A549 (cell line): ENCODE data around the gene GNRH2. TPM values are rescaled to one million over a fixed set of nuclear protein-coding genes. Genes with fewer than 3 reads are reported as not detected.

ENCODE experiments used
- ATAC-seq, 2 experiments: fragments of 200-7000 bp in 1 of 2; fragments of >200 bp in 1 of 2; cut with Nextera tagmentation in 1 of 2; cut with Tn5 transposase in 1 of 2; 3 replicates each; pipeline versions ENCODE4 v1.8.0 to v1.9.1; 2018 to 2020; ENCODE audit warnings: mild to moderate bottlenecking in 1 of 2, moderate library complexity in 1 of 2
- CTCF ChIA-PET: fragments of 300-600 bp; sonication (Branson Sonifier 250); formaldehyde crosslinking; extraction: SDS; loops from one replicate; lab custom pipeline; 2021; ENCODE audit warnings: antibody characterized with exemption, inconsistent platforms; lab: Yijun Ruan, JAX
- POLR2A ChIA-PET: fragments of 350-600 bp; formaldehyde crosslinking; extraction: SDS; loops from one replicate; lab custom pipeline; 2021; ENCODE audit warnings: antibody characterized with exemption, inconsistent platforms; lab: Yijun Ruan, JAX
- DNase-seq, 2 experiments: peaks; one replicate each; pipeline versions ENCODE4 v3.0.0 to v3.0.0-alpha.2; 2011 to 2016; ENCODE audit warnings: low read depth in 1 of 2, low spot score in 1 of 2
- FAIRE-seq: peaks from 2 replicates; lab custom pipeline; 2011; peaks lifted over from hg19 to GRCh38; lab: Jason Lieb, UNC
- H3K27ac ChIP-seq, 2 experiments: fragments of >200 bp; sonication (Bioruptor Twin); formaldehyde crosslinking; 3 replicates each; pipeline ENCODE4 v1.5.1; 2016 to 2017
- H3K4me1 ChIP-seq: fragments of >200 bp; sonication (Bioruptor Twin); formaldehyde crosslinking; 3 replicates; pipeline ENCODE4 v1.6.1; 2016
- H3K4me2 ChIP-seq: fragments of >200 bp; sonication (Bioruptor Twin); formaldehyde crosslinking; 3 replicates; pipeline ENCODE4 v1.6.1; 2016
- H3K4me3 ChIP-seq: fragments of >200 bp; sonication (Bioruptor Twin); formaldehyde crosslinking; 3 replicates; pipeline ENCODE4 v1.5.1; 2016
- H3K9me3 ChIP-seq: fragments of >200 bp; sonication (Bioruptor Twin); formaldehyde crosslinking; 3 replicates; pipeline ENCODE4 v1.6.1; 2016
- CBX2 ChIP-seq: fragments of 200-600 bp; sonication (generic); IDR thresholded peaks from 2 replicates; pipeline ENCODE4 v1.6.1; 2016; ENCODE audit warnings: low read depth, mild to moderate bottlenecking, borderline replicate concordance
- CEBPB ChIP-seq, 2 experiments: fragments of >200 bp in 1 of 2; sonication (Bioruptor Twin) in 1 of 2; formaldehyde crosslinking in 1 of 2; IDR thresholded peaks; 2 replicates each; pipeline ENCODE4 v1.6.1; 2012 to 2016
- CHD2 ChIP-seq: fragments of 150-350 bp; IDR thresholded peaks from 2 replicates; pipeline ENCODE4 v1.6.1; 2014; ENCODE audit warnings: low read length; ENCODE audit not compliant: partially characterized antibody
- EP300 ChIP-seq, 2 experiments: fragments of >200 bp; sonication (Bioruptor Twin); formaldehyde crosslinking; IDR thresholded peaks; 2 replicates in 1 of 2; 3 replicates in 1 of 2; pipeline ENCODE4 v1.6.1; 2016 to 2017
- ESRRA ChIP-seq: fragments of 150-350 bp; IDR thresholded peaks from 2 replicates; pipeline ENCODE4 v1.6.1; 2014; ENCODE audit warnings: mild to moderate bottlenecking, low read length, borderline replicate concordance
- FOSB ChIP-seq: fragments of 250-450 bp; sonication (Bioruptor Pico); IDR thresholded peaks from 2 replicates; pipeline ENCODE4 v1.5.0; 2020; ENCODE audit warnings: mild to moderate bottlenecking, moderate library complexity
- FOXS1 ChIP-seq: fragments of 250-450 bp; sonication (Bioruptor Pico); IDR thresholded peaks from 2 replicates; pipeline ENCODE4 v1.5.0; 2020; ENCODE audit warnings: mild to moderate bottlenecking, moderate library complexity
- GATA3 ChIP-seq: IDR thresholded peaks from 2 replicates; pipeline ENCODE4 v1.6.1; 2012; ENCODE audit warnings: borderline replicate concordance
- HOXB13 ChIP-seq: fragments of 250-450 bp; sonication (Bioruptor Pico); IDR thresholded peaks from 2 replicates; pipeline ENCODE4 v1.5.0; 2020; ENCODE audit warnings: low read depth, mild to moderate bottlenecking, moderate library complexity
- HOXB5 ChIP-seq: fragments of 250-450 bp; sonication (Bioruptor Pico); IDR thresholded peaks from 2 replicates; pipeline ENCODE4 v1.5.0; 2020; ENCODE audit warnings: mild to moderate bottlenecking, moderate library complexity
- KDM1A ChIP-seq: fragments of 200-600 bp; sonication (generic); IDR thresholded peaks from 2 replicates; pipeline ENCODE4 v1.6.1; 2016; ENCODE audit warnings: low read depth, mild to moderate bottlenecking
- MAFK ChIP-seq: fragments of 450-650 bp; IDR thresholded peaks from 2 replicates; pipeline ENCODE4 v1.6.1; 2014; ENCODE audit not compliant: partially characterized antibody
- MAZ ChIP-seq: fragments of 150-350 bp; IDR thresholded peaks from 2 replicates; pipeline ENCODE4 v1.6.1; 2014; ENCODE audit warnings: antibody characterized with exemption, low read depth, low read length, borderline replicate concordance
- NFE2L2 ChIP-seq: fragments of 150-350 bp; conservative IDR thresholded peaks from 2 replicates; pipeline ENCODE4 v1.6.1; 2014; ENCODE audit warnings: low read length
- NPAS2 ChIP-seq: fragments of 250-450 bp; sonication (Bioruptor Pico); IDR thresholded peaks from 2 replicates; pipeline ENCODE4 v1.8.0; 2022; ENCODE audit warnings: mild to moderate bottlenecking, moderate library complexity, borderline replicate concordance
- PHF8 ChIP-seq: fragments of 200-600 bp; sonication (generic); IDR thresholded peaks from 2 replicates; pipeline ENCODE4 v1.6.1; 2016; ENCODE audit warnings: low read depth, mild to moderate bottlenecking, antibody characterized with exemption, moderate library complexity, borderline replicate concordance
- POLR2A ChIP-seq: IDR thresholded peaks from 2 replicates; pipeline ENCODE4 v1.6.1; 2012; ENCODE audit warnings: mild to moderate bottlenecking, low read length
- RARB ChIP-seq: fragments of 250-450 bp; sonication (Bioruptor Pico); IDR thresholded peaks from 2 replicates; pipeline ENCODE4 v1.8.0; 2021; ENCODE audit warnings: mild to moderate bottlenecking, moderate library complexity
- RCOR1 ChIP-seq: fragments of 150-350 bp; IDR thresholded peaks from 2 replicates; pipeline ENCODE4 v1.6.1; 2014; ENCODE audit warnings: antibody characterized with exemption, low read length, low read depth
- SMC3 ChIP-seq: fragments of >200 bp; sonication (Bioruptor Twin); formaldehyde crosslinking; IDR thresholded peaks from 3 replicates; pipeline ENCODE4 v1.6.1; 2018; ENCODE audit warnings: inconsistent platforms
- TP53 ChIP-seq: fragments of 250-450 bp; sonication (Bioruptor Pico); IDR thresholded peaks from 2 replicates; pipeline ENCODE4 v1.5.0; 2021; ENCODE audit warnings: mild to moderate bottlenecking, moderate library complexity
- ZC3H11A ChIP-seq: fragments of 450-650 bp; IDR thresholded peaks from 2 replicates; pipeline ENCODE4 v1.6.1; 2014; ENCODE audit warnings: antibody characterized with exemption, mild to moderate bottlenecking
- ZFP36 ChIP-seq: fragments of 450-650 bp; IDR thresholded peaks from 2 replicates; pipeline ENCODE4 v1.6.1; 2014; ENCODE audit warnings: borderline replicate concordance; ENCODE audit not compliant: partially characterized antibody
- ZSCAN20 ChIP-seq: fragments of 250-450 bp; sonication (Bioruptor Pico); IDR thresholded peaks from 2 replicates; pipeline ENCODE4 v1.8.0; 2022; ENCODE audit warnings: mild to moderate bottlenecking, moderate library complexity
- WGBS: methylation state at CpG from one replicate; pipeline ENCODE4 v1.1.6; 2017; ENCODE audit errors: missing lambda C conversion rate; 5-methylcytosine and 5-hydroxymethylcytosine counted together
- polyA plus RNA-seq, 4 experiments: library from polyadenylated mRNA; depleted of rRNA in 3 of 4; stranded (reverse); fragments of >200 nt; fragmentation: RNase III in 1 of 4; extraction: RNeasy Plus Mini Kit Qiagen cat#74134 plus additional on column Dnase treatment in 1 of 4; gene quantifications; 2 replicates in 3 of 4; 3 replicates in 1 of 4; pipeline ENCODE4 v1.2.3, GENCODE V29; 2011 to 2017
- TF ChIP-seq, protein P1 (sequence below): fragments of >200 bp; sonication (Bioruptor Twin); formaldehyde crosslinking; IDR thresholded peaks from 3 replicates; pipeline ENCODE4 v1.5.1; 2016
- TF ChIP-seq, protein P2 (sequence below): fragments of 250-450 bp; sonication (Bioruptor Pico); IDR thresholded peaks from 2 replicates; pipeline ENCODE4 v1.5.0; 2020; ENCODE audit warnings: low read depth, mild to moderate bottlenecking, moderate library complexity
- TF ChIP-seq, protein P3 (sequence below): IDR thresholded peaks from 2 replicates; pipeline ENCODE4 v1.6.1; 2012; ENCODE audit warnings: low read depth, borderline replicate concordance
- TF ChIP-seq, protein P4 (sequence below): fragments of >200 bp; sonication (Bioruptor Twin); formaldehyde crosslinking; IDR thresholded peaks from 3 replicates; pipeline ENCODE4 v1.6.1; 2016

The GNRH2 gene
- polyA plus RNA-seq, 2 of the 4 experiments (the other 2 are of a cell fraction) = 0.12 TPM; not detected in 1

DNA sequence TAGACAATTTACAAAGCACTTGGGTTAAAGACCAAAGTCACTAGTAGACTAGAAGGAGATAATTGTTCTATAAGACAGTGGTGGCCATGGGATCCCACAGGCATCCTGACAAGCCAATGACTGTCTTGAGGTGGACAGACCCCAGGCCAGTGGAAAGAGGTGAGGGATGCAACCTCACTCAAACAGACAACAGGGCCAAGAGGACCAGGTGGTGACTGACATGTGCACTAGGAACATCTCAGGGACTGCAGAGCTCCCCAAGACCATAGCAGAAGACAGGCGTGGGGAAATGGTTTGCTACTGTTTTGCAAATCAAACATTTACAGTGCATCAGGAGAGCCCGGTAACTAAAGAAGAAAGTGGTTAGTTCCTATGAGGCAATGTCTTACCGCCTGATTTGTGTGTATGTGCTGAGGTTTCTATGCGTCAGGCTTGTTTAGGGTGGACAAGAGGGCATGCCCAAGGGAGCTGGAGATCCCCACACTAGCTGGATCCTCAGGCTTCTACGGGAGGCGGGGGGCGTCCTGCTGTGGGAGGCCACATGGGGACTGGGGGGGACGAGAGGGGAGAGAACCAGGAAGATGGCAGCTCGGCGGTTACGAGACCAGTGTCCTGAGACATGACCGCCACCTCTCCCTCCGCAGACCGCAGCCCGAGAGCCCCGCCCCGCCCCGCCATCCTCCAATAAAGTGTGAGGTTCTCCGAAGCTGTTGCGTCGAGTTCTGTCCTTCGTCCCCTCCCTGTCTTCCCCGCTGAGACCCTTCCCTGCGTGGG, 1.8 kb downstream of the GNRH2 start:
- FAIRE-seq = no peak
- H3K4me2 ChIP-seq = peak overlapping the region; percentile 77
- no peaks in the 10 kb centered on the region for H3K9me3 ChIP-seq
- WGBS = 14% methylated on average over 16 of the region's 24 CpGs
- peak overlapping the region; percentile 95 for H3K4me3 ChIP-seq
- peak in 1 of 2 experiments; percentile 89 for DNase-seq
- ChIA-PET POLR2A (interaction anchor here (0.5 to 1.1 kb wide), 4 partner anchors 9 to 829 kb away, joined by 3 to 8 read pairs (median 6); no protein-coding TSS in a partner anchor), CTCF (interaction anchor here (0.6 to 1.0 kb wide), 3 partner anchors 8 to 72 kb away, joined by 3 to 9 read pairs (median 4); no protein-coding TSS in a partner anchor)
- peak overlapping the region; percentile 86 to 94 for H3K27ac ChIP-seq
- H3K4me1 ChIP-seq = peaks cover 23% of the 10 kb centered on the region
- ATAC-seq = peak; percentile 82 to 85
- TF ChIP-seq POLR2A = peak; percentile 27
- TF ChIP-seq RARB = peak; percentile 40; the same call in 1 of the 2 replicates
- TF ChIP-seq, protein P1, sequence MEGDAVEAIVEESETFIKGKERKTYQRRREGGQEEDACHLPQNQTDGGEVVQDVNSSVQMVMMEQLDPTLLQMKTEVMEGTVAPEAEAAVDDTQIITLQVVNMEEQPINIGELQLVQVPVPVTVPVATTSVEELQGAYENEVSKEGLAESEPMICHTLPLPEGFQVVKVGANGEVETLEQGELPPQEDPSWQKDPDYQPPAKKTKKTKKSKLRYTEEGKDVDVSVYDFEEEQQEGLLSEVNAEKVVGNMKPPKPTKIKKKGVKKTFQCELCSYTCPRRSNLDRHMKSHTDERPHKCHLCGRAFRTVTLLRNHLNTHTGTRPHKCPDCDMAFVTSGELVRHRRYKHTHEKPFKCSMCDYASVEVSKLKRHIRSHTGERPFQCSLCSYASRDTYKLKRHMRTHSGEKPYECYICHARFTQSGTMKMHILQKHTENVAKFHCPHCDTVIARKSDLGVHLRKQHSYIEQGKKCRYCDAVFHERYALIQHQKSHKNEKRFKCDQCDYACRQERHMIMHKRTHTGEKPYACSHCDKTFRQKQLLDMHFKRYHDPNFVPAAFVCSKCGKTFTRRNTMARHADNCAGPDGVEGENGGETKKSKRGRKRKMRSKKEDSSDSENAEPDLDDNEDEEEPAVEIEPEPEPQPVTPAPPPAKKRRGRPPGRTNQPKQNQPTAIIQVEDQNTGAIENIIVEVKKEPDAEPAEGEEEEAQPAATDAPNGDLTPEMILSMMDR = no peak
- TF ChIP-seq ZFP36 = peak; percentile 2
- TF ChIP-seq, all 56 proteins: peak for 3

DNA sequence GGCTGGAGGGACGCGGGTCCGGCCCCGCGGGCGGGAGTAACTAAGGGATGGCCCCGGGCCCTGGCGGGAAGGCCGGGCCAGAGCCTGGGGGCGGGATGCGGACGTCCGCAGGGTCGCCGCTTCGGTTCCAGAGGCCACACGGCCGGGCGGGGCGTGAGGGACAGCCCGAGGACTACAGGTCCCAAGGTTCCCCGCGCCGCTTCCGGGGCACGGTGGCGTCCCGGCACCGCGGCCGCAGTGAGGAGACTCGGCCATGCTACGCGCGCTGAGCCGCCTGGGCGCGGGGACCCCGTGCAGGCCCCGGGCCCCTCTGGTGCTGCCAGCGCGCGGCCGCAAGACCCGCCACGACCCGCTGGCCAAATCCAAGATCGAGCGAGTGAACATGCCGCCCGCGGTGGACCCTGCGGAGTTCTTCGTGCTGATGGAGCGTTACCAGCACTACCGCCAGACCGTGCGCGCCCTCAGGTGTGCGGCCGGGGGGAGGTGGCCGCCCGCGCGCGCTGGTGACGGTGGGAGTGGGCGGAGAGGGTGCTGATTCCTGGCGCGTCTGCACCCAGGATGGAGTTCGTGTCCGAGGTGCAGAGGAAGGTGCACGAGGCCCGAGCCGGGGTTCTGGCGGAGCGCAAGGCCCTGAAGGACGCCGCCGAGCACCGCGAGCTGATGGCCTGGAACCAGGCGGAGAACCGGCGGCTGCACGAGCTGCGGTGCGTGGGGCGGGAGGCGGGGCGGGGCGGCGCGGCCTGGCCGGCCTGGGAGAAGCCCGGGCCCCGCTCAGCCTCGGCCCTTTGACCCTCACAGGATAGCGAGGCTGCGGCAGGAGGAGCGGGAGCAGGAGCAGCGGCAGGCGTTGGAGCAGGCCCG, 2.6 kb downstream of the GNRH2 start, which contains the start of gene MRPS26:
MRPS26 (plus strand) TSS at position 237 of the 861 bp plus-strand sequence; CDS start at position 254, 17 bp downstream.
- H3K4me1 ChIP-seq = peaks cover 23% of the 10 kb centered on the region
- ATAC-seq (peak; percentile 94 to 97), FAIRE-seq (no peak), DNase-seq (peak; percentile 93 to 94)
- no peaks in the 10 kb centered on the region for H3K9me3 ChIP-seq
- peak within 1 kb of the TSS; percentile 95 for H3K4me3 ChIP-seq
- ChIA-PET POLR2A (interaction anchor here (0.5 to 1.1 kb wide), 5 partner anchors 8 to 829 kb away, joined by 3 to 8 read pairs (median 6); no protein-coding TSS in a partner anchor), CTCF (interaction anchor here (1.0 kb wide), 2 partner anchors 8 to 71 kb away, joined by 4 to 9 read pairs; no protein-coding TSS in a partner anchor)
- peak within 1 kb of the TSS; percentile 77 for H3K4me2 ChIP-seq
- H3K27ac ChIP-seq = peak within 1 kb of the TSS; percentile 86 to 94
- 1% methylated on average over 45 of the region's 104 CpGs for WGBS
- TF ChIP-seq, protein P2, sequence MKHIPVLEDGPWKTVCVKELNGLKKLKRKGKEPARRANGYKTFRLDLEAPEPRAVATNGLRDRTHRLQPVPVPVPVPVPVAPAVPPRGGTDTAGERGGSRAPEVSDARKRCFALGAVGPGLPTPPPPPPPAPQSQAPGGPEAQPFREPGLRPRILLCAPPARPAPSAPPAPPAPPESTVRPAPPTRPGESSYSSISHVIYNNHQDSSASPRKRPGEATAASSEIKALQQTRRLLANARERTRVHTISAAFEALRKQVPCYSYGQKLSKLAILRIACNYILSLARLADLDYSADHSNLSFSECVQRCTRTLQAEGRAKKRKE (CRISPR knock-in tag) = no peak
- TF ChIP-seq NFE2L2 = no peak
- TF ChIP-seq KDM1A = no peak
- TF ChIP-seq, protein P3, sequence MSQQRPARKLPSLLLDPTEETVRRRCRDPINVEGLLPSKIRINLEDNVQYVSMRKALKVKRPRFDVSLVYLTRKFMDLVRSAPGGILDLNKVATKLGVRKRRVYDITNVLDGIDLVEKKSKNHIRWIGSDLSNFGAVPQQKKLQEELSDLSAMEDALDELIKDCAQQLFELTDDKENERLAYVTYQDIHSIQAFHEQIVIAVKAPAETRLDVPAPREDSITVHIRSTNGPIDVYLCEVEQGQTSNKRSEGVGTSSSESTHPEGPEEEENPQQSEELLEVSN = peak; percentile 78
- no peak for TF ChIP-seq NPAS2 (CRISPR knock-in tag)
- TF ChIP-seq FOXS1 (CRISPR knock-in tag) = no peak
- TF ChIP-seq POLR2A = peak; percentile 83
- no peak for TF ChIP-seq ZSCAN20 (CRISPR knock-in tag)
- TF ChIP-seq GATA3 = no peak
- no peak for TF ChIP-seq CEBPB (IDR thresholded peaks at IDR 0.05)
- TF ChIP-seq SMC3 = 0 out of 3 replicates have a peak, but pooled peaks have one; percentile 5
- TF ChIP-seq, protein P4, sequence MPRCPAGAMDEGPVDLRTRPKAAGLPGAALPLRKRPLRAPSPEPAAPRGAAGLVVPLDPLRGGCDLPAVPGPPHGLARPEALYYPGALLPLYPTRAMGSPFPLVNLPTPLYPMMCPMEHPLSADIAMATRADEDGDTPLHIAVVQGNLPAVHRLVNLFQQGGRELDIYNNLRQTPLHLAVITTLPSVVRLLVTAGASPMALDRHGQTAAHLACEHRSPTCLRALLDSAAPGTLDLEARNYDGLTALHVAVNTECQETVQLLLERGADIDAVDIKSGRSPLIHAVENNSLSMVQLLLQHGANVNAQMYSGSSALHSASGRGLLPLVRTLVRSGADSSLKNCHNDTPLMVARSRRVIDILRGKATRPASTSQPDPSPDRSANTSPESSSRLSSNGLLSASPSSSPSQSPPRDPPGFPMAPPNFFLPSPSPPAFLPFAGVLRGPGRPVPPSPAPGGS = peak; percentile 97
- TF ChIP-seq CBX2 = no peak
- TF ChIP-seq ESRRA = no peak
- no peak for TF ChIP-seq RCOR1
- no peak for TF ChIP-seq TP53 (CRISPR knock-in tag)
- no peak for TF ChIP-seq EP300 (IDR thresholded peaks at IDR 0.05)
- TF ChIP-seq PHF8 = peak; percentile 97
- no peak for TF ChIP-seq ZC3H11A
- no peak for TF ChIP-seq HOXB13 (CRISPR knock-in tag)
- TF ChIP-seq MAZ = no peak
- no peak for TF ChIP-seq MAFK
- TF ChIP-seq, protein P1 = no peak
- TF ChIP-seq FOSB (CRISPR knock-in tag) = no peak
- no peak for TF ChIP-seq CHD2
- TF ChIP-seq HOXB5 (CRISPR knock-in tag) = peak; percentile 36; the same call in 1 of the 2 replicates
